HG03520 (cell line): ENCODE data around the gene TFAP2B.
A peak's percentile ranks its signal among the peaks of the same experiment; 100 is the strongest.

ENCODE experiments used
- ATAC-seq: cut with Tn5 transposase; IDR thresholded peaks from one replicate; pipeline ENCODE4 v1.9.1; 2021; ENCODE audit warnings: mild to moderate bottlenecking, moderate library complexity; ENCODE audit not compliant: unreplicated experiment

Gene TFAP2B

GRCh38 chr6:50818673-50819072, at the start of gene TFAP2B:
TSS of gene TFAP2B (plus strand) at chr6:50818871. CDS start at chr6:50818892, 21 bp downstream.
- no peak for ATAC-seq

GRCh38 chr6:50778696-50779095, 40.0 kb upstream of the TFAP2B start:
- no peak for ATAC-seq

GRCh38 chr6:50780382-50780781, 38.3 kb upstream of the TFAP2B start:
- ATAC-seq: no peak

- no peak for ATAC-seq
Observed at GRCh38 chr6:50785921-50786320, 32.8 kb upstream of the TFAP2B start.

- ATAC-seq: no peak
Observed at GRCh38 chr6:50791900-50792508, 26.7 kb upstream of the TFAP2B start.

GRCh38 chr6:50792771-50793170, 25.9 kb upstream of the TFAP2B start:
- no peak for ATAC-seq

- ATAC-seq: no peak
Observed at GRCh38 chr6:50795574-50795973, 23.1 kb upstream of the TFAP2B start.

- ATAC-seq: no peak
Observed at GRCh38 chr6:50804283-50804682, 14.4 kb upstream of the TFAP2B start.

GRCh38 chr6:50807035-50807434, 11.6 kb upstream of the TFAP2B start:
- ATAC-seq: no peak

- ATAC-seq: peak; percentile 43
Observed at GRCh38 chr6:50815436-50816114, 3.1 kb upstream of the TFAP2B start.

- peak; percentile 72 for ATAC-seq
Observed at GRCh38 chr6:50816115-50816675, 2.5 kb upstream of the TFAP2B start.

- no peak for ATAC-seq
Observed at GRCh38 chr6:50816947-50817645, 1.6 kb upstream of the TFAP2B start.

- ATAC-seq: no peak
Observed at GRCh38 chr6:50817646-50817950, 1.1 kb upstream of the TFAP2B start.

GRCh38 chr6:50818020-50818419, 651 bp upstream of the TFAP2B start:
- ATAC-seq: no peak

- ATAC-seq: no peak
Observed at GRCh38 chr6:50819466-50819903, 814 bp downstream of the TFAP2B start.

- ATAC-seq: no peak
Observed at GRCh38 chr6:50819904-50820868, 1.5 kb downstream of the TFAP2B start.

GRCh38 chr6:50820869-50821264, 2.2 kb downstream of the TFAP2B start:
- ATAC-seq: no peak

GRCh38 chr6:50821441-50822077, 2.9 kb downstream of the TFAP2B start:
- no peak for ATAC-seq

- no peak for ATAC-seq
Observed at GRCh38 chr6:50822078-50822476, 3.4 kb downstream of the TFAP2B start.
